ENCODE data around the gene SLC25A6.
"Not testable (repeated sequence)": the region's sequence is repeated elsewhere in the genome, so short reads cannot be mapped to it uniquely, and the experiment has no call there.

The SLC25A6 gene

GRCh38 chrX:1412551-1413161 is 20.7 kb upstream of the SLC25A6 start:
- DNase-seq = no peak

- DNase-seq = no peak
Observed at GRCh38 chrX:1411326-1411725, 19.4 kb upstream of the SLC25A6 start.

GRCh38 chrX:1407035-1407434 is 15.1 kb upstream of the SLC25A6 start:
- no peak for DNase-seq

GRCh38 chrX:1405769-1406168 is 13.9 kb upstream of the SLC25A6 start:
- not testable (repeated sequence) for DNase-seq

GRCh38 chrX:1403867-1404266 is 12.0 kb upstream of the SLC25A6 start:
- not testable (repeated sequence) for DNase-seq

- no peak for DNase-seq
Observed at GRCh38 chrX:1403228-1403627, 11.3 kb upstream of the SLC25A6 start.

- DNase-seq = no peak
Observed at GRCh38 chrX:1401611-1402430, 9.9 kb upstream of the SLC25A6 start.

- no peak for DNase-seq
Observed at GRCh38 chrX:1400742-1401471, 9.0 kb upstream of the SLC25A6 start.

- no peak for DNase-seq
Observed at GRCh38 chrX:1400049-1400448, 8.1 kb upstream of the SLC25A6 start.

- DNase-seq = no peak
Observed at GRCh38 chrX:1398431-1399340, 6.8 kb upstream of the SLC25A6 start.

GRCh38 chrX:1397441-1398270 is 5.7 kb upstream of the SLC25A6 start:
- no peak for DNase-seq

- no peak for DNase-seq
Observed at GRCh38 chrX:1397001-1397400, 5.1 kb upstream of the SLC25A6 start.

- no peak for DNase-seq
Observed at GRCh38 chrX:1395646-1396216, 3.8 kb upstream of the SLC25A6 start.

GRCh38 chrX:1394731-1395501 is 3.0 kb upstream of the SLC25A6 start:
- no peak for DNase-seq

GRCh38 chrX:1393871-1394615 is 2.1 kb upstream of the SLC25A6 start:
- DNase-seq = no peak

GRCh38 chrX:1392376-1393068 is 609 bp upstream of the SLC25A6 start:
- no peak for DNase-seq

GRCh38 chrX:1391370-1391706 is 575 bp downstream of the SLC25A6 start:
- no peak for DNase-seq

GRCh38 chrX:1390621-1391369 is 1.1 kb downstream of the SLC25A6 start:
- no peak for DNase-seq

- DNase-seq = no peak
Observed at GRCh38 chrX:1389993-1390285, 2.0 kb downstream of the SLC25A6 start.
